RPMI8226 (cell line): ENCODE measurements around the gene OMP.

Source experiments
- DNase-seq: peaks from one replicate; pipeline ENCODE4 v3.0.0-alpha.2; 2015

OMP gene

GRCh38 chr11:77069969-77070582 lies 32.6 kb upstream of the OMP start:
- DNase-seq = no peak

GRCh38 chr11:77071077-77071476 lies 31.6 kb upstream of the OMP start:
- DNase-seq = no peak

GRCh38 chr11:77071671-77072605 lies 30.7 kb upstream of the OMP start:
- no peak for DNase-seq

DNA sequence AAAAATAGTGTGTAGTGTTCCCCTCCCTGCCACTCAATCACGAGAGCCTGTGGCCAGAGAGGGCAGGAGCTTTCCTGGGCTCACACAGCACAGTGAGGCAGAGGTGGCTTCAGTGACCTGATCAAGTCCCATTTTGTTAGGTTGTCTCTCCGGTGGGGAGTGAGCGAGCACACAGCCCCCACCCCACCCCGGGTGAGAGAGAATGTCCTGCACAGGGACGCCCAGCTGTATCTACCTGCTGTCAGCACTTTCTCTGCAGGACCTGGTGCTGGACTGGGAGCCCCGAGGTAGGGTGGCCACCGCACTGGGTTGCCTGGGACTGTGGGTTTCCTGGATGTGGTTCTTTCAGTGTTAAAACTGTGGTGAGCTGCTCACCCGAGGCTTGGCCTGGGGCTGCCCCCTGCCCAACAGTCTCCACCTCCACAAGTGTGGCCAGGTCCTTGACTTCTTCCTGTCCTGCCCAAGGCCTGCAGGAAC lies 29.8 kb upstream of the OMP start:
- DNase-seq = no peak

GRCh38 chr11:77073328-77074001 lies 29.2 kb upstream of the OMP start:
- DNase-seq = peak; percentile 51

DNA sequence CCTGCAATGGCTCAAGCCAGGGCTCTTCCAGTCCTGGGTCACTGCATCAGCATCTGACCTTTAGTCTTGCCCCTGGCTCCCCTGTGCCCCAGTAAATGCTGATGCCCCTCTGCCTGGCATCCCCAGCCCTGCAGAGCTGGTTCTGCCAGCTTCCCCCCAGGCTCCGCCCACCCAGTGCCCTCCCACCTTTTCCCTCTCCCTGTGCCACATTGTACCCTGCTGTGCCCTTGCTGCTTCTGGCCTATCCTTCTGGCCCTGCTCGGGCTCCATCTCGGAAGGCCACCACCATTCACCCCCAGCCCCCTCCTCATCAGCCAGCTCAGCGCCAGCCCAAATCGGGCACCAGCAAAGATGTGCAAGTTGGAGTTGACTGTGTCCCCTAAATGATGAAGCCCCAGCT lies 28.4 kb upstream of the OMP start:
- DNase-seq = no peak

DNA sequence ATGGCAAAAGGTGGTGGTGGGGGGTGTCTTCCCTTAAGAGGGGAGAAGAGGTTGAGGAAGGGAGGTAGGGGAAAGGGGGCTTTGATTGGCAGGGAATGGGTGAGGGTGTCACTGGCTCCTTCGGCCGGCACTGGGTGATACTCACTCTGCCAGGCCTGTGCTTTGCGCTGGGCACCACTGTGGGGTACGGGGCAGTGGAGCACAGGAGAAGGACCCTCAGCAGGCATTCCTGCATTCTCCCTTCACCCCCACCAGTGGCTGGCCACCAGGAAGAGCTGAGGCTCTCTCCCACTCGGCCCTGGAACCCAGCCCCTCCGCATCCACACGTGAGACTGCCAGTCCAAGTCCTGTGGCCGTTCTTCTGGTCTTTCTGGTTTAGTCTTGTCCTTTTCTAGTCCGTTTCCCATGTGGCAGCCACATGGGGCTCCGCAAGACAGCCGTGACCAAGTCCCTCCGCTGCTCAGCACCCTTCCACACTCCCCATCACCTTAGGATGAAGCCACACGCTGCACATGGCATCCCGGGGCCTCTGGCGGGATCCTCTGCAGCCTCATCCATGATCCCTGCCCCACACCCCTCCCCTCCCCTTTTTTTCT lies 27.9 kb upstream of the OMP start:
- no peak for DNase-seq

- DNase-seq = no peak
Measured at GRCh38 chr11:77075425-77075905, 27.2 kb upstream of the OMP start.

DNA sequence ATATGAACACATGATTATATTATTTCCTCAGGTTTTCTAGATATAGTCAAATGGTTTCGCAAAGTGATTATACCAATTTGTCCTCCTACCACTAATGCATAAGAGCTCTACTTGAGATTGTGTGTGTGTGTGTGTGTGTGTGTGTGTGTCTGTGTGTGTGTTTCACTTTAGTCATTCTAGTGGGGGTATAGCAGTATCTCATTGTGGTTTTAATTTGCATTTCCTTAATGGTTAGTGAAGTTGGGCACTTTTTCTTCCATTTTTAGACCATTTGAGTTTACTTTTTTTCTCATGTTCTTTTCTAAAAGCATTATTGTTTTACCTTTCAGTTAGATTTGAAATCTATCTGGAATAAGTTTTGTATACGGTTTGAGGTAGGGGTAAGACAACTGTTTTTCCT lies 23.0 kb upstream of the OMP start:
- DNase-seq = no peak

GRCh38 chr11:77080643-77081210 lies 21.9 kb upstream of the OMP start:
- DNase-seq = no peak

- no peak for DNase-seq
Measured at GRCh38 chr11:77081381-77081851, 21.2 kb upstream of the OMP start.

- DNase-seq = no peak
Measured at GRCh38 chr11:77081976-77082836, 20.4 kb upstream of the OMP start.

DNA sequence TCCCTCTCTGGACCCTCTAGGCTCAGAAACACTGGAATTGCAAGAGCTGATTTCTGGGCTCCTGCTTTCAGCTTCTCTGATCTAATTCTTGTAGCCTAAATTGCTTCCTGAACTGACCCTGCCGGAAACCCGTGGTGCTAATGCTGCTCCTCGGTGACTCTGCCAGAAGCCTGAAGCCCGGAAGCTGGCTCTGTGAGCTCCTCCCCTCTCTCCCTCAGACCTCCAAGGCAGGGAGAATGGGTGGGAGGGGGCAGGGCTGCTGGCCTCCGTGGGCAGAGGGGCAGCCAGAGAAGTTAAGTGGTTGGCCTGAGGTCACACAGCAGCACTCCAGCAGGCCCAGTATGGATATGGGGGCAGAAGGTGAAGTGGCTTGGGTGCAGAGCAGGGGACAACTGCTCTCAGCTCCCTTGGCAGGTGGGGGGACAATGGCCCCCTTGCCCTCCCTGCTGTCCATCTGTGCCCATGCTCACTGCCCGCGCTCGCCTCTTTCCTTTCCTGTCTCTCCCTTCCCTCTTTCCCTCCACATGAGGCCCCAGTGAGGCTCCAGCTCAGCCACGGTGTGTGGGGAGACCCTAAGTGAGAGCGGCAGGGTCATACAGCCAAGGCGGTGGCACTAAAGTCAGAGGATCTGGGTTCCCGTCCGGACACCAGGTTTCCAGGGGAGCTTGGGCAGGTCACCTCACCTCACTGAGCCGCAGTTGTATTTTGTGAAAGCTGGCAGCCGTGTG lies 19.6 kb upstream of the OMP start:
- DNase-seq = no peak

GRCh38 chr11:77083566-77084245 lies 18.9 kb upstream of the OMP start:
- DNase-seq = no peak

DNA sequence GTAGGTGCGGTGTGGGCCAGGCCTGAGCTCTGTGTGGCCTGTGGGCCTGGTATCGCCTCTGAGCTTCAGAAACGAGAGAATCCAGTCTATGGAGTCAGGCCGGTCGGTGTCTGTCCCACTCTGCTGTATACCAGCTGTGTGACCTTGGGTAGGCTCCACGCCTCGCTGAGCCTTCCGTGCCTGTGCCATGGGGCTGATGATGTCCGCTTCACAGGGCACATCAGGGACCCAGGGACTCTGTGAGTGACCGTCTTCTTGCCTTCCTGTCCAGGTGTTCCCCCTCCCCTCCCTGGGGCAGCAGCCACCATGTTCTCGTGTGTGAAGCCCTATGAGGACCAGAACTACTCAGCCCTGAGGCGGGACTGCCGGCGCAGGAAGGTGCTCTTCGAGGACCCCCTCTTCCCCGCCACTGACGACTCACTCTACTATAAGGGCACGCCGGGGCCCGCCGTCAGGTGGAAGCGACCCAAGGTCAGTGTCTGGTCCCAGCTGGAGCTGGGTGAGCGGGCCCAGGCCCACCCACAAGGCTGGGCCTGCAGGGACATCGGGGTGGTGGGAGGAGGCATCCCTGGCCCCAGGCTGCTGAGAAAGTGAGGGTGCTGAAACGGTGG lies 18.0 kb upstream of the OMP start:
- no peak for DNase-seq

GRCh38 chr11:77085652-77086051 lies 17.0 kb upstream of the OMP start:
- no peak for DNase-seq

DNA sequence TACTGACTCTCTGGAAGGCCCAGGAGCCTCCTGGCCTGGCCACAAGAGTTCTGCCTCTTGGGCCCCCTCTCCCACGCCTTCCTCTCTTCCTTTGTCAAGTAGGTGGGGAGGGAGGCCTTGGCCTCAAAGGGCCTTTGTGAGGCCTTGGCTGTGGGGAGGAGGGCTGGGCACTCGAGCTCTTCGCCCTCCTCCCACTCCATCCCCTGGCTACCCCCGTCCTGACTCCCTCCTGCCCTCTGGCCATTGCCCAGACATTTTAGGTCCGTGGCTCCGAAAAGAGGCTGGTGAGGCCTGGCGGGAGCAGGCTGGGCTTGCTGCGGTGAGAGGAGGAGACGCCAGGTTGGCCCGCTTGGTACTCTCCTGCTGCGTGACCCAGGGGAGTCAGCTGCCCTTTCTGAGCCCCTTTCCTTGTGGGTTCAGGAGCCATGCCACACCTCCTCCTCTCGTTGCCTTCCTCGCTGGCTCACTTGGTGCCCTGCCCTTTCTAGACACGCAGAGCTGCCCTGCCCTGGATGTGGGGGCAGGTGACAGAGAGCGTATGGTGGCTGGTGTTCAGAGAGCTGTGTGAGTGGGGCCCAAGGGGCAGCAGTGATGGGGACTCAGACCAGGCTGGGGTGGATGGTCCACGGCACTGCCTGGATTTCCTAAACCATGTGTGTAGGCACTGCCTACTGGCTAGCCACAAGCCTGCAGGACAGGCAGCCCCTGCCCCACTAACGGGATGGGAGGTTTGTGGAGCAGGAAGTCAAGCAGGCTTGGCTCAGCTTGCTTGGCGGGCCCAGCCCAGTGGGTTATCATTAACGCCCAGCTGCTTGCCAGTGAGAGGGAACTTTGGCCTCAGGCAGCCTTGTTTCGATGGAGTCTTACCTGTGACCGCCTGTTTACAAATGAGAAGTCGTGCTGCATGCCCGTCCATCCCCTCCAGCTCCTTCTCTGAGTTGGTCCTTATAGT lies 15.8 kb upstream of the OMP start:
- DNase-seq = no peak

- DNase-seq = no peak
Measured at GRCh38 chr11:77087723-77088225, 14.9 kb upstream of the OMP start.
